ENCODE measurements around the gene ADCY1. TPM values are rescaled to one million over a fixed set of nuclear protein-coding genes. Genes with fewer than 3 reads are reported as not detected.
"Not testable (repeated sequence)": the region's sequence is repeated elsewhere in the genome, so short reads cannot be mapped to it uniquely, and the experiment has no call there.

Gene ADCY1
- polyA plus RNA-seq, 1 donor (not counting 4 experiments of a cell fraction or from before 2014, with no cell fraction given) = 0.54 TPM

DNA sequence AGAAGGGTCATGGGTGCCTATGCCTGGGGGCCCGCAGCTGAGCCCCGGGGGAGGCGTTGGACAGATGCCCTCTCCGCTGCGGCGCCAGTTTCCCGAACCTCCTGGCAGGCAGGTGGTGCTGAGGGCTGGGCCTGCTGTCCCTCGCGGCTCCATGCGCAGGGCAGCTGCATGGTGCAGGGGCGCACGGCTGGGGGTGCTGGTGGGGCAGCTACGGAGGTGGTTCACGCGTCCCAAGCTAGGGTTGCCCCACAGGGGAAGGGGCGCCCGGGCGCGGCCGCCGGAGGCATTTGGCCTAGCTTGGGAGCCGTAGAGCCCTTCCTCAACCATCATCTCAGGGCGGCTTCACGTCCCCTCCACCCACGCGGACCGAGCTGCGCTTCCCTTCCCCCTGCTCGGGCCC lies 152.7 kb downstream of the ADCY1 start:
- H3K79me2 ChIP-seq (ENCODE audit: control insufficient read depth, insufficient read depth, low read length) = no peaks in the 10 kb centered on the region
- no peaks in the 10 kb centered on the region for H3K9me3 ChIP-seq (ENCODE audit: control insufficient read depth, low read depth, low read length)
- H3K4me3 ChIP-seq (ENCODE audit: control insufficient read depth in 2 of 3, extremely low read depth in 1 of 3, insufficient read depth in 2 of 3, low read depth in 1 of 3, low read length in 3 of 3) = no peak overlapping the region
- H3K4me2 ChIP-seq (ENCODE audit: control insufficient read depth, extremely low read depth, insufficient read depth, low read depth, low read length) = no peak overlapping the region
- no peaks in the 10 kb centered on the region for H3K4me1 ChIP-seq (ENCODE audit: control insufficient read depth, extremely low read depth, insufficient read depth, low read length)
- H2AFZ ChIP-seq (ENCODE audit: control insufficient read depth, low read length) = no peak overlapping the region
- H4K20me1 ChIP-seq (ENCODE audit: control insufficient read depth, extremely low read depth, insufficient read depth, low read length) = no peaks in the 10 kb centered on the region
- no peak overlapping the region for H3K27ac ChIP-seq (ENCODE audit: control insufficient read depth, insufficient read depth, low read length)
- no peak overlapping the region for H3K9ac ChIP-seq (ENCODE audit: control insufficient read depth, extremely low read depth, insufficient read depth, low read length)
- no peak for TF ChIP-seq EZH2 (IDR thresholded peaks at IDR 0.05; ENCODE audit: low read length)
- TF ChIP-seq, protein P1, sequence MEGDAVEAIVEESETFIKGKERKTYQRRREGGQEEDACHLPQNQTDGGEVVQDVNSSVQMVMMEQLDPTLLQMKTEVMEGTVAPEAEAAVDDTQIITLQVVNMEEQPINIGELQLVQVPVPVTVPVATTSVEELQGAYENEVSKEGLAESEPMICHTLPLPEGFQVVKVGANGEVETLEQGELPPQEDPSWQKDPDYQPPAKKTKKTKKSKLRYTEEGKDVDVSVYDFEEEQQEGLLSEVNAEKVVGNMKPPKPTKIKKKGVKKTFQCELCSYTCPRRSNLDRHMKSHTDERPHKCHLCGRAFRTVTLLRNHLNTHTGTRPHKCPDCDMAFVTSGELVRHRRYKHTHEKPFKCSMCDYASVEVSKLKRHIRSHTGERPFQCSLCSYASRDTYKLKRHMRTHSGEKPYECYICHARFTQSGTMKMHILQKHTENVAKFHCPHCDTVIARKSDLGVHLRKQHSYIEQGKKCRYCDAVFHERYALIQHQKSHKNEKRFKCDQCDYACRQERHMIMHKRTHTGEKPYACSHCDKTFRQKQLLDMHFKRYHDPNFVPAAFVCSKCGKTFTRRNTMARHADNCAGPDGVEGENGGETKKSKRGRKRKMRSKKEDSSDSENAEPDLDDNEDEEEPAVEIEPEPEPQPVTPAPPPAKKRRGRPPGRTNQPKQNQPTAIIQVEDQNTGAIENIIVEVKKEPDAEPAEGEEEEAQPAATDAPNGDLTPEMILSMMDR (optimal IDR thresholded peaks at IDR 0.05 in 1 of 3, IDR thresholded peaks at IDR 0.05 in 1 of 3, conservative IDR thresholded peaks at IDR 0.05 in 1 of 3; ENCODE audit: extremely low read depth in 1 of 3, insufficient read depth in 2 of 3, low read length in 3 of 3) = no peak
- no peak for DNase-seq (ENCODE audit: low read depth, low spot score)
- dilution Hi-C loops (cut with MboI; ENCODE audit: extremely low pct_ligation_motif_present, low sequenced_read_pairs) = no loop called here
- H3K36me3 ChIP-seq (ENCODE audit: control insufficient read depth in 2 of 2, extremely low read depth in 1 of 2, insufficient read depth in 2 of 2, low read length in 2 of 2) = peaks cover 4 to 5% of the 10 kb centered on the region in 2 experiments
- H3K27me3 ChIP-seq (ENCODE audit: control insufficient read depth, extremely low read depth, insufficient read depth, low read length) = no peaks in the 10 kb centered on the region
- no peak for FAIRE-seq
- no peaks in the 10 kb centered on the region for H3K9me1 ChIP-seq (ENCODE audit: control insufficient read depth, extremely low read depth, insufficient read depth, low read length)

DNA sequence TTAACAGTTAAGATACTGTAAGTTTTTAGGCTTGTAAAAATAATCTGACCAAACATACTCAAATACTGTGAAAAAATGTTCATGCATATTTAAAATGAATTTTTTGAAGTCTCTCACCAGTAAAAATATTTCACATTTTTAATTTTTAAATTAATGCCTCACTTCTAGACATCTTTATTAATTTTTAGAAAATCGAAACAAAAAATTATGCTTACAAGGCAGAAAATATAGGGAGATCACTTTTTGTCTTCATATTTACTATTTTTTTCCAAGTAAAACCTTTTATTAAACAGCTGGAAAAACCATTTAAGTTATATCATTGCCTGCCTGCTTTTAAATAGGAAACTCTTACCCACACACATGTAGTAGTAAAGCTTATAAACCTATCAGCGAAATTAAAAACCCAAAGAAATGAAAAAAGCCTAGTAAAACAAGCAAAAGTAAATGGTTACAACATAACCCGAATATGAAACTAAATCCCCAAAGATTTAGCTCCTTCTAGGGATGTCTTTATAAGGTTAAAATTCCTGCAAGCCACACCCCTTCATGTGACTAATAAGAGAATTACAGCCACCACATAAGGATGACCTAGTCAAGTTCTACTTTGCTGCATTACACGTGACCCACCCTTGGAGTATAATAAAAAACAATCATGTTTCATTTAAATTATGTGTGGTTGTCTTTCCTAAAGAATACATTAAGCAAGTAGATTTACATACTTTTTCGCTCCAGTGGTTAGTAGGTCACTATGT lies 157.7 kb downstream of the ADCY1 start:
- H3K36me3 ChIP-seq (ENCODE audit: control insufficient read depth in 2 of 2, extremely low read depth in 1 of 2, insufficient read depth in 2 of 2, low read length in 2 of 2); H3K27me3 ChIP-seq (ENCODE audit: control insufficient read depth, extremely low read depth, insufficient read depth, low read length); H3K4me2 ChIP-seq (ENCODE audit: control insufficient read depth, extremely low read depth, insufficient read depth, low read depth, low read length); H2AFZ ChIP-seq (ENCODE audit: control insufficient read depth, low read length); DNase-seq (ENCODE audit: low read depth, low spot score); H3K4me3 ChIP-seq (ENCODE audit: control insufficient read depth in 2 of 3, extremely low read depth in 1 of 3, insufficient read depth in 2 of 3, low read depth in 1 of 3, low read length in 3 of 3); H3K4me1 ChIP-seq (ENCODE audit: control insufficient read depth, extremely low read depth, insufficient read depth, low read length); H3K9me1 ChIP-seq (ENCODE audit: control insufficient read depth, extremely low read depth, insufficient read depth, low read length); dilution Hi-C loops (cut with MboI; ENCODE audit: extremely low pct_ligation_motif_present, low sequenced_read_pairs); H3K9me3 ChIP-seq (ENCODE audit: control insufficient read depth, low read depth, low read length); H3K27ac ChIP-seq (ENCODE audit: control insufficient read depth, insufficient read depth, low read length); FAIRE-seq; H3K9ac ChIP-seq (ENCODE audit: control insufficient read depth, extremely low read depth, insufficient read depth, low read length); H3K79me2 ChIP-seq (ENCODE audit: control insufficient read depth, insufficient read depth, low read length); H4K20me1 ChIP-seq (ENCODE audit: control insufficient read depth, extremely low read depth, insufficient read depth, low read length): not testable (repeated sequence)

DNA sequence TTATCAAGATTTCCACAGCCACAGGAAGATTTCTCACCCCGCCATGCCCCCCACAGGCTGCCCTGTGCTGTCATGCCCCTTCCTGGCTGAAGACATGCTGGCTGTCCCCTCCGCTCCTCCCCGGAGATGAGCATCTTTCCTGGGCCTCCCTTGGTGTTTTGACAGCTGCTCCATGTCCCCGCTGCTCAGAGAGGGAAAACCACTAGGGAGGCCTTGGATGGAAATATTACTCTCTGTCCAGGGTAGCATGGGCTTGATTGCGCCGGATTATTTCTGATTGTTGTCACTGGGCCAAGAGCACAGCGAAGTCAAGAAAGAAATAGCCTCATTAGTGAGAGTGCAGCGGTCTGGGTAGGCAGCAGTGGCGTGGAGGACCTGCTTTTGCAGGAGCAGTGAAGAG lies 164.8 kb downstream of the ADCY1 start:
- dilution Hi-C loops (cut with MboI; ENCODE audit: extremely low pct_ligation_motif_present, low sequenced_read_pairs); H3K4me3 ChIP-seq (ENCODE audit: control insufficient read depth in 2 of 3, extremely low read depth in 1 of 3, insufficient read depth in 2 of 3, low read depth in 1 of 3, low read length in 3 of 3); FAIRE-seq; H3K79me2 ChIP-seq (ENCODE audit: control insufficient read depth, insufficient read depth, low read length); H3K36me3 ChIP-seq (ENCODE audit: control insufficient read depth in 2 of 2, extremely low read depth in 1 of 2, insufficient read depth in 2 of 2, low read length in 2 of 2); H3K4me2 ChIP-seq (ENCODE audit: control insufficient read depth, extremely low read depth, insufficient read depth, low read depth, low read length); H3K9me3 ChIP-seq (ENCODE audit: control insufficient read depth, low read depth, low read length); H3K27ac ChIP-seq (ENCODE audit: control insufficient read depth, insufficient read depth, low read length); H2AFZ ChIP-seq (ENCODE audit: control insufficient read depth, low read length); H4K20me1 ChIP-seq (ENCODE audit: control insufficient read depth, extremely low read depth, insufficient read depth, low read length); H3K9ac ChIP-seq (ENCODE audit: control insufficient read depth, extremely low read depth, insufficient read depth, low read length); H3K9me1 ChIP-seq (ENCODE audit: control insufficient read depth, extremely low read depth, insufficient read depth, low read length); H3K27me3 ChIP-seq (ENCODE audit: control insufficient read depth, extremely low read depth, insufficient read depth, low read length); H3K4me1 ChIP-seq (ENCODE audit: control insufficient read depth, extremely low read depth, insufficient read depth, low read length); DNase-seq (ENCODE audit: low read depth, low spot score): not testable (repeated sequence)

DNA sequence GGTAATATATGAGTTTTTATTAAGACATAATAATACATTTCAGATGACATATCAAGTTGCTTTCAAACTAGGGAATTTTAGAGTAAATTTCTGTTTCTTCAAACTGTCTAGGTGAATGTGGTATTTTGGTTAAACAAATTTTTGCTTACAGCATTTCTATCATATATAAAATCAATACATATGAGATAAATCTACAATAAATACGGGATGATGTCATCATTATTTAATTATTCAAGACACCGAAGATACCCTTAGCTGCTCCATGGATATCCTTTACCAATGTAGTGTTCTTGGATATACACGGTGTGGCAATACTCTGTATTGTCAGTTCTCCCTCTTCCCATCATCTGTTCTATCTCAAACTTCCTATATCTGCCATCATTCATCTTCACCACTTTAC lies 166.4 kb downstream of the ADCY1 start:
- H3K27ac ChIP-seq (ENCODE audit: control insufficient read depth, insufficient read depth, low read length); H4K20me1 ChIP-seq (ENCODE audit: control insufficient read depth, extremely low read depth, insufficient read depth, low read length); H3K4me1 ChIP-seq (ENCODE audit: control insufficient read depth, extremely low read depth, insufficient read depth, low read length); DNase-seq (ENCODE audit: low read depth, low spot score); H3K9me3 ChIP-seq (ENCODE audit: control insufficient read depth, low read depth, low read length); H3K27me3 ChIP-seq (ENCODE audit: control insufficient read depth, extremely low read depth, insufficient read depth, low read length); H3K4me3 ChIP-seq (ENCODE audit: control insufficient read depth in 2 of 3, extremely low read depth in 1 of 3, insufficient read depth in 2 of 3, low read depth in 1 of 3, low read length in 3 of 3); H3K4me2 ChIP-seq (ENCODE audit: control insufficient read depth, extremely low read depth, insufficient read depth, low read depth, low read length); H3K9ac ChIP-seq (ENCODE audit: control insufficient read depth, extremely low read depth, insufficient read depth, low read length); H3K36me3 ChIP-seq (ENCODE audit: control insufficient read depth in 2 of 2, extremely low read depth in 1 of 2, insufficient read depth in 2 of 2, low read length in 2 of 2); H3K79me2 ChIP-seq (ENCODE audit: control insufficient read depth, insufficient read depth, low read length); H3K9me1 ChIP-seq (ENCODE audit: control insufficient read depth, extremely low read depth, insufficient read depth, low read length); dilution Hi-C loops (cut with MboI; ENCODE audit: extremely low pct_ligation_motif_present, low sequenced_read_pairs); H2AFZ ChIP-seq (ENCODE audit: control insufficient read depth, low read length); FAIRE-seq: not testable (repeated sequence)
